GM12801 (cell line): ENCODE data around the gene FKBP1A.

ENCODE experiments used
- TF ChIP-seq, protein P1 (sequence below): IDR thresholded peaks from one replicate; pipeline ENCODE4 v1.5.1; 2011; ENCODE audit warnings: control low read depth; ENCODE audit not compliant: insufficient read length; ENCODE audit errors: extremely low read depth

Gene FKBP1A

DNA sequence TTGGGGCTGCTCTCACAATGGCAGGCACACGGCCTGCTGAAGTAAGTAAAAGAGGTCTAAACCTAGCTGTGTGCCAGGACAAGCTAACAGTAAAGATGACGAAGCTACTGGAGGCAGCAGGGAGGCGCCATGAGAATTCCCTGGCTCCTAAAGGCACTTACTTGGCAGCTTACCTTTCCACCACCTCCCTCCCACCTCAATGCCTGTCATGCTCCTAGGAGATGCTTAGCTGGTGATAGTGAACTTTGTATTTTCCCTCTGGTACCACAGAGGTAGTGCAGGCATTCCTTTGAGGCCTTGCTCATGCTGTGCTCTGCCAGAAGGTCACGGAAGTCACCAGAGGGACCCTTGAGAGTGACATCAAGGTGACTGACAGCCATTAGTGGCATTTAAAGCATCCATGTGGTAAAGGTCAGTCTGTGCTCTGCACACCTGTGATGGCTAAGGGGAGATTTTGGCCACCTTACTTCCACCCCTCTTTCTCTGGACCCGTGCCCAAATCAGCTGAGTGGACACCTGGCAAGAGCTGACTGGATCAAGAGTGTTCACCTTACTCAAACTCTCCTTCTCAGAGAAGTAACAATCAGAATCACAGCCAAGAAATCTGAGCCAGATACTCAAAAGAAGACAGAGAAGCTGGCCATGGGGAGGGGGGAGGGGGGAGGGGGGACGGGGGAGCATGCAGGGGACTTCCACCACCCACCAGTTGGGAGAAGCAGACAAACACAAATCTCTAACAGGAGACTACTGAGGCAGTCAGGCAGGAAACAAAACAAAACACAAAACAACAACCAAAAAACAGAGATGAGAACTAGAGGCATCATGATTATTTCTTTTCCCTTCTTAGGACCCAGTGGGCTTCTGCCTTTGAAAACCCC, 2.9 kb downstream of the FKBP1A start:
- TF ChIP-seq, protein P1, sequence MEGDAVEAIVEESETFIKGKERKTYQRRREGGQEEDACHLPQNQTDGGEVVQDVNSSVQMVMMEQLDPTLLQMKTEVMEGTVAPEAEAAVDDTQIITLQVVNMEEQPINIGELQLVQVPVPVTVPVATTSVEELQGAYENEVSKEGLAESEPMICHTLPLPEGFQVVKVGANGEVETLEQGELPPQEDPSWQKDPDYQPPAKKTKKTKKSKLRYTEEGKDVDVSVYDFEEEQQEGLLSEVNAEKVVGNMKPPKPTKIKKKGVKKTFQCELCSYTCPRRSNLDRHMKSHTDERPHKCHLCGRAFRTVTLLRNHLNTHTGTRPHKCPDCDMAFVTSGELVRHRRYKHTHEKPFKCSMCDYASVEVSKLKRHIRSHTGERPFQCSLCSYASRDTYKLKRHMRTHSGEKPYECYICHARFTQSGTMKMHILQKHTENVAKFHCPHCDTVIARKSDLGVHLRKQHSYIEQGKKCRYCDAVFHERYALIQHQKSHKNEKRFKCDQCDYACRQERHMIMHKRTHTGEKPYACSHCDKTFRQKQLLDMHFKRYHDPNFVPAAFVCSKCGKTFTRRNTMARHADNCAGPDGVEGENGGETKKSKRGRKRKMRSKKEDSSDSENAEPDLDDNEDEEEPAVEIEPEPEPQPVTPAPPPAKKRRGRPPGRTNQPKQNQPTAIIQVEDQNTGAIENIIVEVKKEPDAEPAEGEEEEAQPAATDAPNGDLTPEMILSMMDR: no peak

DNA sequence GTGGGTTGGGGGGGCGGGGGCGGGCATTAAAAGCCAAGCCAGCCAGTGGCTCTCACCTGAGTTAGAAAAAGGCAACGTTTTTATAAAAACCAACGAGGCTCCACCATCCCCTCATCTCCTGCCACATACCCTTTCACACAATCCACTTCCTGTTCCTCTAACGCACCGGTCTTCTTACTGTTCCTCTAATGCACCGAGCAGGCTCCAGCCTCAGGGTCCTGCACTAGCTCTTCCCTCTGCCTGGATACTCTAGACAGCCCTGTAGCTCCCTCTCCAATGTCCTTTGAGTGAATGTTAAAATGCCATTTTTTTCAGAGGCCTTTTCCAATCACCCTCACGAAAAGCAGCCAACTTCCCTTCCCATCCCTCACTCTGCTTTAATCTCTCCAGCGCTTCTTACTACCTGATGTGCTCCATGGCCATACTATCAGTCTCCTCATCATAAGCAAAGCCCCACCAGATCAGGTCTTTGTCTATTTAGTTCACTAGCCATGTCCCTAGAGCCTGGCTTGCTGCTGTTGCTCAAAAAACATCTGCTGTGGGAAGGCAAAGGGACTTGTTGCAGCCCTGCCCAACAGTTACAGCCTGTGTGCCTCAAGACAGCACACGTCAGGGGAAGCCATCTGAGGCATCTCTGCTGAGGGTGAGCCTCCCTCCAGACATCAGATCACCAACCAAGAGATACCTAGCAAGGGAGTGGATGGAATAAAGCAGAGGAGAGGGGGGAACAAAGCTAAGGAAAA, 3.9 kb downstream of the FKBP1A start:
- TF ChIP-seq, protein P1: no peak

DNA sequence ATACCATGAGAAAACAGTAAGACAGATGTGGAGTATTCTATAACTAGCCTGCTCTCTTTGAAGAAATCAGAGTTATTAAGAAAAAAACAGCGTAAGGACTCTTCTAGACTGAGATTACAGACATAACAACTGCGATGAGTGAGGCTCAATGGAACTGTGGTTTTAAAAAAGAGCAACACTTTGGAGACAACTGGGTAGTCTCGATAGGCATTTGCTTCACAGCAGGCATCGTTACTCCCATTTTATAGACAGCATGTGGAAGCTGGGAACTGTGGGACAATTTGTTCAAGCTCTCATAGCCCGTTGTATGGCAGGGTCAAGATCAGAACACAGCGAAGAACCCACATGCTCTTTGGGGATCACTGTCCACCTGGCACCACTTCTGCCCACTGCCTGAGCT, 4.6 kb downstream of the FKBP1A start:
- TF ChIP-seq, protein P1: no peak

DNA sequence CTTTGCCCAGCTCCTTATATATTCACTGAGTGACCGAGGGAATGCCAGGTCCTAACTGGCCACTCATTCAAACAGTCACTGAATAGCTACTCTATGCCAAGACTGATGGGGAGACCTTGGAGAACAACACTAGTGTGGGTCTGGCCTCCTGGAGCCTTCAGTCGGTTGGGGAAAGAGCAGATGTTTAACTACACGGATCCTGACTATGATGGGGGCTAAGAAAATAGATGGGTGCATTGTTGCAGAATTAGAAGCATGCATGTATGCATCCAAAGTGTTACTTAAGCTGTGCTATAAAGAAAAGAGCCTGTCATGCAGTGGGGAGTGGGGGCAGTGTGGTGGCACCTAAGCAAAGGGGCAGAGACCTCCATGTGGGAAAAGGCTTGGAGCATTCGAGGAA, 6.5 kb downstream of the FKBP1A start:
- TF ChIP-seq, protein P1: no peak

DNA sequence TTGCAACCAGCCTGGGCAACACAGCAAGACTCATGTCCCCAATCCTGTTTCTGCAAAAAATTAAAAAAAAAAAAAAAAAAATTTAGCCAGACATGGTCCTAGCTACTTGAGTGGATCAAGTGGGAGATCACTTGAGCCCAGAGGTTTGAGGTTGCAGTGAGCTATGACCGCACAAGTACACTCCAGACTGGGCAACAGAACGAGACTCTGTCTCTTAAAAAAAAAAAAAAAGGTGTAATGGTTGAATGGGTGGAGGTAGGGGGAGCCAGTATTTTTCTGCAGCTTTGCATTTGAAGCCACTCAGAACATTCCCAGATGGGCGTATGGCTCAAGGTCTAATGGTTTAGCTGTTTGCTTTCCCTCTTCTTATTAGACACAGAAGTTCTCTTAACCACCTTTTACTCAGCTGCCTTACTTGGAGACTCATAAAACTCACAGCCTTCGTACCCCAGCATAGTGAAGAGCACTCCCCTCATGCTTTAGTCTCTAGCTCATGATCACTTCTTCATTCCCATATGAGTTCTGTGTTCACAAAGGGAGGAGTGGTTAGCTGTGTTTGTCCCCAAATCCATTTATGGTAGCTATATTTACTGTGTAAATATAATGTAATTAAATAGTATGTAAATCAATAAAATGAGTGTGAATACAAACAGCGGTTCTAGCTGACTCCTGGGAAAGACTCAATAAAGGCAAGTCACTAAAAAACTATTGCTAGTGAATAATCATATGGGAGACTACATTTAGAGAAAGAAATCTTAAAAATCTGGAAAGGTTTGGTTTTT, 9.0 kb downstream of the FKBP1A start:
- TF ChIP-seq, protein P1: no peak

DNA sequence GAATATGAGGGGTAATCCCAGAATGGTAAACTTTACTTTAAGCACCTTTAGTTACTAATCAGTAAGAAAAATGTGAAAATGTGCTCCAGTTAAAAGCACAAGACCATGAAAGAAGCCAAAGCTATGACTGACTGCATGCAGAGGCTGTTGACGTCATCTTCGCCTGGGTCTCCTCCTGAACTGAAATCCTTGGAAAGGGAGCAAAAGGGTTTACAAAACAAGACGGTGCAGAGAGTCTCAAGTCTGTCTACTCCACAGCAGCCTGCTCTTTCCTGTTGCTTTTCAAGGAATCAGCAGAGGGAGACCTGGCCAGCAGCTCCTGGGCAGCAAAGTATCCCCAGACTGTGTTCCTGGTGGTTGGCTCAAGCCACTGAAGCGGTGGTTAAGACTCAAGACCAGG, 10.2 kb downstream of the FKBP1A start:
- TF ChIP-seq, protein P1: no peak

DNA sequence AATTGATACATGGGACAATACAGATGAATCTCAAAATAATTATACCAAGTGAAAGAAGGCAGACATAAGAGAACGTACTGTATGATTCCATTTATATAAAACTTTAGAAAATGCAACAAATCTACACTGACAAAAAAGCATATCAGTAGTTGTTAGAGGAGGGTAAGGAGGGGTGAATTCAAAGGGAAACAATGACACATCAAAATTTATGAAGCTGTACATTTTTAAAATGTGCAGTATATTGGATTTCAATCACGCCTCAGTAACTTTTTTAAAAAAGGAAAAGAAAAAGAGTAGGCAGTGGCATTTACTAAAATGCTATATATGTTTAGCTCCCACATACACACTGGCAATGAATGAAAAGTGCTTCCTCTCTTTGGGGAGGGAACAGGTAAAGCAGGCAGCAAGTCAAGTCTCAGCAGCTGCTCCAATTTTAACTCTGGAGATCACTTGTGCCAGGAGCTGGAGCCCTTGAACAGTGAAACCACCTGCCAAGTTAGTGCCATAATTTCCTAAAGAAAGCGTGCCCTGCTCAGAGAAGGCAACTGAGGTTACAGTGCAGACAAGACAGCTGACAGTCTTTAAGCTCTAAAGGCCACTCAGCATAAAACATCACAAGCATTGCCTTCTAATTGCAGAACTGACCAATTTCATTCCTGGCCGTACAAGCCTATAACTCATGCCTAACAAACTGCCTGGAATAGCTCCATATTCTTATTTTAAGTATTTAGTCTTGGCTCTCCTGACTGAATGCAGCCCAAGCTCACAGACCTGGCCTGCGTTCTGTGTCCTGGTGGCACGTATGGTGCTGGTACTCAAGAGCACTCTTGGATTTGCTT, 10.9 kb downstream of the FKBP1A start:
- TF ChIP-seq, protein P1: no peak
